OCI-LY1 (cell line): Measurements from ENCODE around the gene SYNE1.

Experiments
- EZH2 ChIP-seq: fragments of 200-600 bp; sonication (generic), shearing (Covaris generic); IDR thresholded peaks from 2 replicates; pipeline ENCODE4 v1.8.0; 2017; ENCODE audit warnings: borderline replicate concordance, mixed run types, mild to moderate bottlenecking, antibody characterized with exemption, low read length, moderate library complexity, mixed read lengths
- TF ChIP-seq, protein P1 (sequence below): fragments of 200-600 bp; sonication (generic), shearing (Covaris generic); IDR thresholded peaks from 2 replicates; pipeline ENCODE4 v1.5.1; 2017; ENCODE audit warnings: mild to moderate bottlenecking, antibody characterized with exemption, low read length, moderate library complexity, mixed read lengths

DNA sequence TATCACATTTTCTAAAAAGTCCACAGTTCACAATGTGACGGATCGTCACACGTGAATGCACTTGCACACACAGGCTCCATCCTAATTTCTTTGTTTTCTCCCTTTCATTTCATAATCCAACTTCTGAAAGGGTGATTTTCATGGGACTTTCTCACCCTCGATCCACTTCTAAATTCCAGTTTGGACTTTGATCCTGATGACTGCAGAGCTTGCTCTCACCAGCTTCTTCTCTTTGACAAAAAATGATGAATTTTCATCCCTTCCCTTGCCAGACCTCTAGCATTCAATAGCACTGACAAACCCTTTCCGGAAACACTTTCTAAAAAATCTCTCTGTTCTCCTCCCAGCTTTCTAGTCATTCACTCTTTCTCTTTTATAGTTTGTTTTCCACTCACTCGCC lies 341.2 kb downstream of the SYNE1 start:
- TF ChIP-seq, protein P1, sequence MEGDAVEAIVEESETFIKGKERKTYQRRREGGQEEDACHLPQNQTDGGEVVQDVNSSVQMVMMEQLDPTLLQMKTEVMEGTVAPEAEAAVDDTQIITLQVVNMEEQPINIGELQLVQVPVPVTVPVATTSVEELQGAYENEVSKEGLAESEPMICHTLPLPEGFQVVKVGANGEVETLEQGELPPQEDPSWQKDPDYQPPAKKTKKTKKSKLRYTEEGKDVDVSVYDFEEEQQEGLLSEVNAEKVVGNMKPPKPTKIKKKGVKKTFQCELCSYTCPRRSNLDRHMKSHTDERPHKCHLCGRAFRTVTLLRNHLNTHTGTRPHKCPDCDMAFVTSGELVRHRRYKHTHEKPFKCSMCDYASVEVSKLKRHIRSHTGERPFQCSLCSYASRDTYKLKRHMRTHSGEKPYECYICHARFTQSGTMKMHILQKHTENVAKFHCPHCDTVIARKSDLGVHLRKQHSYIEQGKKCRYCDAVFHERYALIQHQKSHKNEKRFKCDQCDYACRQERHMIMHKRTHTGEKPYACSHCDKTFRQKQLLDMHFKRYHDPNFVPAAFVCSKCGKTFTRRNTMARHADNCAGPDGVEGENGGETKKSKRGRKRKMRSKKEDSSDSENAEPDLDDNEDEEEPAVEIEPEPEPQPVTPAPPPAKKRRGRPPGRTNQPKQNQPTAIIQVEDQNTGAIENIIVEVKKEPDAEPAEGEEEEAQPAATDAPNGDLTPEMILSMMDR: no peak
- TF ChIP-seq EZH2: no peak
